ENCODE measurements around the gene OTX2.

OTX2 gene

DNA sequence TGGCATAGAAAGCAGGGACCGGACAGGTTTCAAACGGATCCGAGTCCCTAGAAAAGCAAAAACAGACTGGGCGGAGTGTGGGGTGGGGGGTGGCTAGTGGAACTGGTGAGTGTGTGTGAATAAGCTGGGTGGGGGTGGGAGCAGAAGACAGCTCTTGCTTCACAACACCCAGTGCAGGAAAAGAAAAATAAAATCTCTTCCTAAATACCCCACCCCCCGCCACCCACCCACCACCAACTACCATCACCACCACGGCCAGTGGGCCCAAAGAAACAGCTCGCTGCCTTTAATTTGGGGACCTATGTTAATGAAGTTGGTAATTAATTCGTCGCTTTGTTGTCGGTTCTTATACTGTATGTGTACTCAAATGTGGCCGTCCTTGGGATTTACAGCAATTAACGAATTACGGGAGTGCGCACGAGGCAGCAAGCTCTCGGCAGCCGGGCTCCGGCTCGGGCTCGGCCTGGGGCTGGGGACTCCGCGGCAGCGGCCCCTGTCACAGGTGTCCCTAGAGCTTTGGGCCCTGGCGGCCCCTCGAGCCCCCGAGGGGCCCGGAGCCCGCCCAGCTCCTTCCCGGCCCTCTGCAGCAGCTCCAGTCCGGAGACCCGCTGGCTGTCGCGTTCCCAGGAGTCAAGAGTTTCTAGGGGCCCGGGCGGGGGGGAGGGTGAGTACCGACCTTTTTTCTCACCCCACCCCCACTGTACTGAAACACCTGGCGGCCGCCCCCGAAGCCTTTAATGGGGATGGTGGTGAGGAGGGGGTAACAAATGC lies 1.5 kb upstream of the OTX2 start:
- no peak for DNase-seq

DNA sequence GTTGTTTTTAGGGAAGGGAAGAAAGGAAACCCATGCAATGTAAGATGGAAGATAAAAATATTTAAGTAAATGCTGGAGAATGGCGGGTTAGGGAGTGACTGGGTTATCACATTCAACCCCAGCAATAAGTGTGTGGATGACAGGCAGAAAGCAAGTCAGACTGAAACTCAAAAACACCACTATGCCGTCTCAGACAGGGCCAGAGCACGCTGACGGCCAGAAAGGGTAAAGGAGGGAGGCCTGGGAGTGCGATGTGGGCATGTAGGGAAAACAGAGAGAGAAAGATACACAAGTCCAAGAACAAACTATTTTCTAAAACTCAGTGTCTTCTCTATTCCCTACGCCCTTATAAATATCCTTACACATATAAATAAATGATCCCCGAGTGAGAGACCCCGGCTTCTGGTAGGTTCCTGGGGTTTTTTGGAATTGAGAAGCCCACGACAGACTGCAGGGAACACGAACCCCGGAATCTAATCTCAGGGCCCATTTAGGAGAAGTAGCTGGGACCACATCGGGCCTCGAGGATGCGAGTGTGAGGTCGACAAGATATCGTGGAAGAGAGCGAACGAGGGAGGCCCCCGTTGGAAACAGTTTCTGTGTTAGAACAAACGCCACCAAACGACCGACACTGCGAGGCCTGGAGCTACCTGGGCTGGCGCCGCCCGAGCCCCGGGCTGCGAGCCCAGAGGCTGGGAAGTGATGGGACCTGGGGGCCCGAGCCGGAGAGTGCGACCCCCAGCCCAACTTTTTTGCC lies 735 bp upstream of the OTX2 start:
- DNase-seq = no peak

DNA sequence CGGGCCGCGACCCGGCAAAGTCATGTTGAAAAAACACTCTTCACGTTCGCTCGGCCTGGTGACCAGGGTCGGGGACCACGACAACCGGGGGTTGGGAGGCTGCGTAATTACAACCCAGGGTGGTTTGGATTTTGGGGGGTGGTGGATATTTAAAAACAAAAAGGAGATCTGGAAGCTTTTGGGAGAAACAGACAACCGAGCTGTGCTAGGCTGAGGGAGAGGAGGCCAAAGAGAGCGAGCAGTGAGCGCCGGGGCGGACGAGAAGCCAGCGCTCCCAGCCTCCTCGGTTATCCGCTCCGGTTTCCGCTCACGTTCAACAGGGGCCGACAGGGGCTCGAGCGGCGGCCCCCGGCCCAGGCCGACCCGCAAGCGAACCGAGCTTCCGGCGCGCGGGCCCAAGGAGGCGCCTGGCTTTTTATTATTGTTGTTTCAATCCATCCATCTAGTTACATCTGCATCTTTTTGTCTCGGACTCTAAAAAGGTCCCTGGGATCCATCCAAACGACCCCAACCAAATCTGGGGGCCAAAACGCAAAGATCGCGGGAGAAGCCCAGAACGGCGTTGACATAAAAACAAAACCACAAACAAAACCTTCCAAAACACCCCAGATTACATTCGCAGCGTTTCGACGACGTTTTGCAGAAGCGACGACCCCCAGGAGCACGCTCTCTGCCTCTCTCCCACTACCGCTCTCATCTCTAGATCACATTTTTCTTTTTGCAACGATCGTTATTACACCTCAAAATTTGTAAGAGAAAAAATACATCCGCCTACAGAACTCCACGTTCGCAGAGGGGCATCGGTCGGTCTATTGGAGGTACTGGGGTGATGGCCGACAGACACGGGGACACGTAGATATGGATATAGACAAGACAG lies 771 bp downstream of the OTX2 start:
- DNase-seq = no peak

DNA sequence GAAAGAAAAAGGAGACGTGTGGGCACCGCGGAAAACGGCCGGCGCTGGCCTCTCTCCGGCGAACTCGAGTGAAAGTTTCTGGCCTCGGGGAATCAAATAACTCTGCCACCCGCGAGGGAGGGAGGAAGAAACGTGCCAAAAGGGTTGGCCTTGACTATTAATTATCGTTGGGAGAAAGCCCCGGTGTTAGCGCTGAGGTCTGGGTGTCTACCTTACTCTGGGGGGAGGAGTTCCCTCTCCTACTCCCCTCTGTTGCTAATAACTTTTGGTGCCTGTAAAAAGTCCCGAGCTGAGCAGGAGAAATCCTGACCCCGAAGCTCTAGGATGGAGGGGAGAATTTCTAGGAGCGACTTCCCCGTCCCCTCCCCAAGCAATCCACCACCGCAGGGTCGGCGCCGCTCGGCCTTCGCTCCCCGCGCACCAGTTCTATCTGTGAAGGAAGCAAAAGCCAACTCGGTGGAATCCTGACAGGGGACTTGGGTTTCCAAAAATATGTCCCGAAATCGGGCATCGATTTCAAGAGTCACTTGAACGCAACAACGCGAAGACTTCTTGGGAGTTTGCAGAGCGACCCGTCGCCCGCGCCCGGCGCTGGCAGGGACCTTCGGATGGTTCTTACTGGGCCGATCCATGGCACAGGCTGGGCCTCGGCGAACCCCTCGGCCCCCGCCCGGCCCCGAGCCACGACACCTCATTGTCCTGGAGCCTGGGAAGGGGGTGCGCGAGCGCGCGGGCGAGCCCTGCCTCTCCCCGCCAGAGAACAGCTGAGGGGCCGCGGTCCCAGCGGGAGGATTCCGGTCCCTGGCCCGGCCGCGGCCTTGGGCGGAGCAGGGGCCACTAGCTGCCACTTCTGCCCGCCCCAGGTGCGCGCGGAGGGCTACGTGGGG lies 1.7 kb downstream of the OTX2 start:
- no peak for DNase-seq

DNA sequence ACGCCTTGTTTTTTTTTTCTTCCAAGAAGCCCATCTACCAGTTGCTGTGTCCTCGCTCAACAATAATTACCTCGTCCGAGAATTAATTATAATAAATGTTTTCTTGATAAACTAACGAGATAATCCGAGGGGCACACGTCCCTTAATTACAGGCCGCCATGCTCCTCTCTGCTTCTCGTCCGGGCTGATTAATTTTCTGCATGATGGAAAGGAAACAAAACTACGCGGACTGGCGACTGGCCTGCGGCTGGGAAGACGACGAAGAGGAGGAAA lies 2.2 kb downstream of the OTX2 start:
- DNase-seq = no peak

DNA sequence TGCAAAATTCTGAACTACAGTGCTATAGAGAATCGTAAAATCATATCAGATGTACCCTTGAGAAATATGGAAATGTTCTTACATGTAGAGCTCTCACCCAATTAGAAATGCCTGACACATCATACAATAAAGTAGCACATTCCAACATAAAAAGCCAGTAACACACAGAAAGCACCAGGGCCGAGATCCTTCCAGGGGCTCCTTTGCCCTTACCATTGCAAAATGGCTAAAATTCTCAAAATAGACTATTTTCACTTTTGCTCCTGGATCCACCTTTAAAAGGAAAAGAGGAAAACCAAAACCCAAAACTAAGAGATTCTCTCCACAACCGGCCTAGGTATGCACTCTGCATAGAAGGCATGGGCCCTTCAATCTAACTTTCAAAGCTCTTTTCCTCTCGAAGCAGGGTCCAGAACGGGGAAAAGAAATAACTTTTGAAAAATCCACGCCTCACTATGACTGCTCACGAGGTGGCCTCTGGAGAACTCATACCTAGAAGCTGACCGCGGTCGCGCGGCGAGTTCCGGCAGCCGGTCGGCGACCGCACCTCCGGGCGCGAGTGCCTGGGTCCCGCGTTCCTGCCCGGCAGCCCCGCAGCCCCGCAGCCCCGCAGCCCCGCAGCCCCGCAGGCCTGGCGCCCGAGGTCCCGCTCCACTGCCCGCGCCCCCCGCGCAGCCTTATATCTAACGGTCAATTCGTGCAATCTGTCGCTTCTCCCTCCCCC lies 2.7 kb downstream of the OTX2 start:
- DNase-seq = no peak

DNA sequence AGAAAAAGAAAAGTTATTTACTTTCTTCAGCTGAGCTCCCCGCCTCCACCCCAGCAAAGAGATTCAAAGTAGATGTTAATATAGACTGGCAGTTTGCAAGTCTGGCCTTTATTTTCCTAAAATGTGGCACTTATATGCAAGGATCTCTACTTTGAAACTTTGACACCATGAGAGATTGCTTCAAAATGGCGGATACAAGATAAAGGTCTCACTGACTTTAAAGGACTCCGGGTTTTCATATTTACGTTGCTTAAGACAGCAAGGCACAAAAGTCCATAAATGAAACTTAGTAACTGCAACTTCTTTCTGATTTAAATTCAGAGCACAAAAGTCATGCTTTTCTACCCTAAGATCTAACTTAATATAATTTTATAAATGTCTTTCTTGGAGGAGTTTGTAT lies 3.5 kb downstream of the OTX2 start:
- no peak for DNase-seq

DNA sequence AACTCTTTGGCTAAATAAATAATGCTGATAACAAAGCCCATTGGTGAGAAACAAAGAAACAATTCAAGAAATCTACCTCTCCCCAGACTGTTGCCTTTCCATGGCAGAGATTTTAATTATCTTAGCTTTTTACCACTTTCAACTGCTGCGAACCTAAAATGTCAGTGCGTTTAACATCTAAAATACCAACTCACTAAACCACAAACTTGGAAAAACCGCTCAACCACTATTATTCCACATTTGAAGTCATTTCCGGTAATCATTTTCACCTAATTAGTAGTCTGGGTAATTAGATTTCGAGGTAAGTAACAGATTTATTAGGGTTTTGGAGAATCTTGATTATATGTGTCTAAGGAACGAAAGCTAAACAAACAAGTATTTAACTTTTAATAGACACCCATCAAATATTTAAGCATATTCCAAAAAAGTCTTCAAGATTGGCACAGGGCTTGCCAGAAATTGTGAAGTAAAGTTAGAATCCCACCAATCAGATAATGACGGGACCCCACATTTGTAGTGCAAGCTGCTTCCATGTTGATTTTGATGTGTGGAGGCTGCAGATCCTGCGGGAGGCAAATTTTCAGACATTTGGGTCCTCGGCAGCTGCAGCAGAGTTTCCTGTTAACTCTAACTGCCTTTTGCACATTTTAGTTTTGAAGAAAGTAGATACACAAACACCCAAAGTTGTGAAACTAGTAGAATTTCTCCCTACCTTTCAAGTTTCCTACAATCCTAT lies 4.1 kb downstream of the OTX2 start:
- DNase-seq = no peak

DNA sequence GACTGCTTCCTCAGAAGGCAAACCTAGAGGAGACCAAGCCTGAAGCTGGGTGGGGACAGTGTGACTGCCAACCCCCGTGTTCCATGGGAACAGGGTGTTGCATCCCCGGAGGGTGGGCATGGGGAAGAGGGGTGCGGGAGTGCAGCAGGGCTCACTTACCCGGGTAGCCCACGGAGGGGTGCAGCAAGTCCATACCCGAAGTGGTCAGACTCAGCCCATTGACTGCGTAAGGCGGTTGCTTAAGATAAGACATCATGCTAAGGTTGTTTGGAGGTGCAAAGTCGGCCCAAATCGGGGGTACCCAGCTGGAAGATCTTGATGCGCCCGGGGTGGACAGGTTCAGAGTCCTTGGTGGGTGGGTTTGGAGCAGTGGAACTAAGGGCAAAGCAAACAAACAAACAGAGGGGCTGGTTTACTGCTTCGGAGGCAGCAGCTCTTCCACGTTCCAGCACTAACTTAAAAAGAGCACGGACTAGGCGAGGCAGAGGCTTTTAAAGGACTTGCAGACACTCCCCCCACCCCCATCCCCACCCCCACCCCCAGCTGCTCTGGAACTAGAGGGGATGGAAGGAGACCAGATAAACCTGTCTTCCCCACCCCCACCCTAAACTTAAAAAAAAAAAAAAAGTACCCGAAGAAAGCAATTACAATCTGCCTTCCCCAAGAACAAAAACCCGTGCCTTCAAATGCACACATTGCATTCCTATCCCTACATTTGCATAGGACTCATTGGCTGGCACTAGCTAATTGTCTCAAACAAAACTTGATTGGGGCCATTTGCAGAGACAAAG lies 4.9 kb downstream of the OTX2 start:
- no peak for DNase-seq

DNA sequence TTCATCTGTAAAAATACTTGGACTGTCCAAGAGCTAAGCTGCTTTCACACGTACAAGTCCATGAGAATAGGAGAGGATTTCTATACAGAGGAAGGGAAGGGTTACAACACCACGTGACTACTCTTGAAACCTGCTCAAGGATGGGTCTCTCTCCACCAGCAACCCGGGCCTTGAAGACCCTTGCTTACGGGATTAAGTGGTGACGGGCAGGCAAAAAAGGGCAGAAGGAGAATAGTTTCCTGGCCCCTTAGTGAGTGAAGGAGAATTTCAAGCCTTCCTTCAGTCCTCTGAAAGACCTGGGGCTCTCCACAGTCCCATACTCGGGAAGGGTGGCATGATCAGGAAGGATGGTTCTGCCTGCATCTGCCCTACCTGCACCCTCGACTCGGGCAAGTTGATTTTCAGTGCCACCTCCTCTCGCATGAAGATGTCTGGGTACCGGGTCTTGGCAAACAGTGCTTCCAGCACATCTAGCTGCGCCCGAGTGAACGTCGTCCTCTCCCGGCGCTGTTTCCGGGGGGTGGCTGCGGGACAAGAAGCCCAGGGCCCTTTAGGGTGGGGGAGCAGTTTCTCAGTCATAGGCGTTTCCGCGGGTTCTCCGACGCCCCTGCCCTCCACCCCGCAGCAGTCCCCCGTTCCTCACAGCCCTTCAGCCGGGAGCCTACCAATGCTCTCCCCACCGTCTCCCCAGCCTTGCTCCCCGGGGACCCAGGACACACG lies 6.3 kb downstream of the OTX2 start:
- DNase-seq = no peak

DNA sequence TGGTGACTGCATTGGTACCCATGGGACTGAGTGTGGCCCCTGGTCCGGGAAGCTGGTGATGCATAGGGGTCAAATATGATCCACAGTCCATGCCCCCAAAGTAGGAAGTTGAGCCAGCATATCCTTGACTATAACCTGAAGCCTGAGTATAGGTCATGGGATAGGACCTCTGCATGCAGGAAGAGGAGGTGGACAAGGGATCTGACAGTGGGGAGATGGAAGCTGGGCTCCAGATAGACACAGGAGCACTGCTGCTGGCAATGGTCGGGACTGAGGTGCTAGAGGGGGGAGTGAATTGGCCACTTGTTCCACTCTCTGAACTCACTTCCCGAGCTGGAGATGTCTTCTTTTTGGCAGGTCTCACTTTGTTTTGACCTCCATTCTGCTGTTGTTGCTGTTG lies 8.4 kb downstream of the OTX2 start:
- DNase-seq = no peak

DNA sequence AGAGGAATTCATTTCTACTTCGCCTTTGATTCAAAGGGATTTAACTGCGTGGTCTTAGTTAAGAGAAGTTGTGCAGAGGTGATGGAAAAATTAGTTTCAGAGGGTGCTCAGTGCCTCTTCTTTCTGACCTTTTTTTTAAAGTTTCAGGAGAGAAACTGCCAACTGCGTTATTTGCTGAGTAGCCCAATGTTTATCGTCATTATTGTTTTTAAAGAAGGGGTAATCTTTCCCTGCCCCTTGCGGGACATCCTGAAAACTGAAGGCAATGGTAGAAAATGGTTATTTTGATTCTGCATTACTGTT lies 11.0 kb downstream of the OTX2 start:
- DNase-seq = no peak

DNA sequence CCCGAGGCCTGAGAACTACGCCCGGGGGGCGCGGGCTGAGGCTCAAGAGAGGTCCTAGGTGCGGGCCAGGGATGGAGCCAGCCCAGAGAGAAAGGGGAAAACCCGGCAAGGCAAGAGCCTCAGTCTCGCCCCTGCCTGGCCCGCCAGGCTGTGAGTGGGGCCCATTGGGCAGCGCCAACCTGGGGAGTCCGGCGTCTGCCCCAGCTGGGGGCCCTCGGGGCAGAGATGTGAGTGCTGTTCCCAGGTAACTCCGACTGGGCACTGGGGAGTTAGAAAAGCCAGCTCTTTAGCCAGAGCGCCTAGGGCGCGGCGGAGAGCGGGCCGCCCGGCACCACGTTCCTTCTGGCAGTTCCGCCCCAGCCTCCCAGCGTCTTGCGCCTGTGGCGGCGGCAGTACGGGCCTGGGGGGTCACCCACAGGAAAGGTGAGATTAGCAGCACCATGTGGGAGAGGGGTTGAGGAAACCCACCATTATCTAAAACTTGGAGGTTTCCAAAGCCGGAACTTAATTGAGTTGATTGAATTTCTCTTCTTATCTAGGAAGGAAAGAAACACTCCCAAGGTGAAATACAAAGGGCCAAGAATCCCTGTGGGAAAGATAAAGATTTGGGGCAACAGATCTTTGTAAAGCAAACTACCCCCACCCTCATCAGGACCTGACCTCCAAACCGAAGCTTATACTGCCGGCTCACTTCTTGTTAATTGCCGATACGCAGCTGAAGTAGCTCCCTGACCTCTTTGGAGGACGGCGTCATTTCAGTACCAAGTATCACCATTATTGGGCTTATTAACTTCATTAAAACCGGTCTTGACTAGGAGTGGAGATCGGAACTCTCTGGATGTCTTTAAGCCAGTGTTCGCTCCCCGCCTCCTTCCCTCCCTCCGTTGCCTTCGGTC lies 11.6 kb downstream of the OTX2 start:
- no peak for DNase-seq

DNA sequence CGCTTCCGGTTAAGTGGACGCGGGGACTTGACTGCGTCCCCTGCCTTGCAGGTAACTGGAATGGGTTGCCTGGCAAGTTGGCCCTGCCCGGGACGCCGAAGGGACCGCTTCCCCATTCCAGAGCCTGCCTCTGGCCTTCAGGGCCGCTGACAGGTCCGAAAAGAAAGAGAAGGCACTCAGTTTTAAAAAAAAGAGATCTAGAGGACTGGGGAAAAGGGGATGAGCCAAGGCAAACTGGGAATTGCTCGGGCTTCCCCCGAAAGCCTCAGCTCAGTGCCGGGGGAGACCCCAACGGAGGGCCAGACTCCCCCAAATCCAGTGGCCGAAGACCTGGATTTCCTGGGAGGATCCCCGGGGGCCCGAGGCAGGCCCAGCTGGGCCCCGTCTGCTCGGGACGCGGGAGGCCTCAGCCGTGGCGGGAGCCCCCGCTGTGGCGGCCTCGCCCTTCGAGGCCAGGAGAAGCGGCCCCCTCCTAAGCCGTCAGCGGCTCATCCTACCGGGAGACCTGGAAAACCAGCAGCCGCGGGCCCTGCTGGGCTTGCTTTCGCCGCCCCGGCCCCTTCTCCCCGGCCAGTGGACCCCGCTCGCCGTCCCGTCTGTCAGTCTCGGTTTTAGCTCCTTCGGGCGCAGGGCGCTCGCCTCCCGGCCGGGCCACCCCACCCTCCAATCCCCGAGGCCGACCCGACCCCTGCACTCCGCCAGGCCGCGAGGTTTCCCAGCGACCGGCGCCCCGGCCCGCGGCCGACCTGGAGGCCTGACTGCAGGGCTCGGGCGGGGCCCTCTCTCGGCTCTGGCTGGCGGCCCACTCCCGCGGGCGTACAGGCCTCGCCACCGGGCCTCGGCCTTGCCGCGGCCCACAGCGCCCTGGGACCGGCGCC lies 12.5 kb downstream of the OTX2 start:
- DNase-seq = no peak

DNA sequence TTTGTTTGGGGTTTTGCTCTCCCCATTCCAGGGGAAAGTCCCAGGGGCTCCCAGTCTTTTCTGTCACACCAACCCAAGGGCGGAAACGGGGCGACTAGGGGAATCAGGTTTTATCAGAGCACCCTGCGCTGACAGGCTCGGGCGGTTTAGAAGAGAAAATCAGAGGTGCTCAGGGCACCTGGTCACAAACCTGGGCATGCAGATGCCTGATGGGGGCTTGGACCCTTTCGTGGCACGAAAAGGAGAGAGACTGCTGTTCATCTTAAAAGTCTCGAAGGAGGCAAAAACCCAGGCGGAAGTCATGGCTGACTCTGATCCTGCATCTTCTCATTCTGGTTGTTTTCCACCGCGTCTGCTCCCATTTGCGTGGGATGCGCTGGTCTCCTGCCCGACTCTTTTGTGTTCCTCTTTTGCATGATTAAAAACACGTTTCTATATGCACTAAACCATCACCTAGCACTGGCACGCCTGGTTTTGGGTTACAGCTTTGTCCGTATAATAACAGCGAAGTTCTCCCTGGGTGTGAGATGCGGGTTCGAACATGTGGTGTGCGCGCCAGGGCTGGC lies 13.2 kb downstream of the OTX2 start:
- DNase-seq = no peak

DNA sequence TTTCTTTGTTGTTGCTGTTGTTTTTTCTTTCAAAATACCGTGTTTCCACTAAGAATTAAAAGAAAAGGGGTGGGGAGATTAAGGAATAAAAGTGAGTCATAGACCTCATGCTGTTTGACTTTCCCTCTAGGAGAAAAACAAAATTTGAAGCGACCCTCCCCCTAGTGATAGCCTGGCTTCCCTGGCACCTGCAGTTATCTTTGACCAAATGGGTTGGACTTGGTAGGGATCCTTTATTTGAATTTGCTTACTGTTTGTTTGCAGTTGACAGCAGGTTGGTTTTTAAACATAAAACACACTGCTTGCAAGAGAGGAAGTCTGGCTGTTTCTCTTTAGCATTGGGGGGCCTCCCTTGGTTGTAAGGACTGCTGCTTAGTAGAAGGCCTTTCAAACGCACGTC lies 14.0 kb downstream of the OTX2 start:
- no peak for DNase-seq

DNA sequence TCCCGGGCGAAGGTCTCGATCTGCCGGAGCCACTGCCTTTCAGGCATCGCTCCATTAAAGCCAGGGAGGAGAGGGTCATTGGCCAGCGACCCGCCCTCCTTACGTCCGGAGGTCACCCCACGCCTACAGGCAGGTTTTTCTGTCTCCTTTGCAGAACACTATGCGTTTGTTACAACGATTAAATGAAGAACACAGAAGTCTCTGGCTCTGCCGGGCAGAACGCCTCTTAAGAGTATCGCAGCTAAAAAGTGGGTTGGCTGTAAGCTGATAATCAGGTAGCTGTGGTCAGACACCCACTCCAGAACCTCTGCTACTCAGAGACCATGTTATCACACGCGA lies 15.0 kb downstream of the OTX2 start:
- no peak for DNase-seq

Measured in CD4-positive, alpha-beta T cell treated with Interleukin-4 for 4 hours (primary cell).